Pancreas (tissue), 10 donors: Measurements from ENCODE around the gene NUPR1. TPM values are rescaled to one million over a fixed set of nuclear protein-coding genes. Genes with fewer than 3 reads are reported as not detected.
"Not testable (repeated sequence)": the region's sequence is repeated elsewhere in the genome, so short reads cannot be mapped to it uniquely, and the experiment has no call there.

Source experiments
- ATAC-seq, 4 donors: fragments of 200-7000 bp; cut with Tn5 transposase; one replicate each; pipeline versions ENCODE4 v1.8.0 to v1.9.1; 2020; ENCODE audit warnings: mild to moderate bottlenecking in 4 of 4, moderate library complexity in 4 of 4
- DNase-seq, 6 donors: peaks; one replicate each; pipeline ENCODE4 v3.0.0-alpha.2; 2020
- FAIRE-seq: peaks from 2 replicates; lab custom pipeline; 2012; peaks lifted over from hg19 to GRCh38; lab: Jason Lieb, UNC
- H3K27ac ChIP-seq, 4 donors: fragments of 200-600 bp; sonication (generic); 1 replicate in 3 of 4; 2 replicates in 1 of 4; pipeline versions ENCODE4 v1.5.0 to v1.8.0; 2020
- H3K27me3 ChIP-seq, 4 donors: fragments of 200-600 bp; one replicate each; pipeline ENCODE4 v1.8.0; 2021
- H3K36me3 ChIP-seq, 3 donors: fragments of 200-600 bp; sonication (generic) in 1 of 3; one replicate each; pipeline versions ENCODE4 v1.5.0 to v1.8.0; 2020 to 2021
- H3K4me1 ChIP-seq, 3 donors: fragments of 200-600 bp; one replicate each; pipeline ENCODE4 v1.8.0; 2021
- H3K4me3 ChIP-seq, 4 donors: fragments of 200-600 bp; sonication (generic) in 2 of 4; one replicate each; pipeline versions ENCODE4 v1.5.0 to v1.8.0; 2020 to 2021
- H3K9me3 ChIP-seq, 4 donors: fragments of 200-600 bp; one replicate each; pipeline ENCODE4 v1.8.0; 2021
- WGBS, 2 donors: extraction: QIAGEN DNeasy Blood & Tissue Kit; methylation state at CpG; one replicate each; pipeline ENCODE4 v1.1.7; 2013; 5-methylcytosine and 5-hydroxymethylcytosine counted together
- intact Hi-C, 3 donors: fragments of 100-400 bp; cut with DNase I; formaldehyde crosslinking; loops; one replicate each; pipeline versions ENCODE4 v1.11.1 to v1.14.2; 2022
- polyA plus RNA-seq, 2 donors: library from polyadenylated mRNA; stranded (reverse); fragments of 200-250 nt; gene quantifications; one replicate each; pipeline ENCODE4 v1.2.3, GENCODE V29; 2013
- total RNA-seq, 6 donors: library from RNA; stranded (reverse); fragmentation: NEBNext Ultra II Directional in 4 of 6; extraction: Animal tissue kit (Norgen Biotek cat#: 25700) in 4 of 6; gene quantifications; one replicate each; pipeline versions ENCODE4 v1.2.1 to v1.2.4, GENCODE V29; 2021 to 2023
- TF ChIP-seq, protein P1 (sequence below), 4 donors: fragments of 200-600 bp; sonication (generic) in 3 of 4; IDR thresholded peaks; one replicate each; pipeline versions ENCODE4 v1.5.0 to v1.8.0; 2021; ENCODE audit warnings: antibody characterized with exemption in 4 of 4
- donor health status: healthy with polysubstance abuse.
- donor health status: DM: no; HTN: no; CAD: no; lungs with moderate emphysema.
- donor health status: DM: no; HTN: no; CAD: no.
- donor health status: control.
- donor health status: control.
- donor health status: Bipolar disorder and iron deficiency.
- donor health status: DM: yes; HTN: yes; CAD: no.
- donor health status: DM: no; HTN: no; CAD: no.
- donor health status: DM: no; HTN: no; CAD: no.
- donor health status: DM: yes; HTN: yes; CAD: no.

Gene NUPR1
- total and polyA plus RNA-seq, 8 donors: 28.9 to 303 (median 128) TPM

DNA sequence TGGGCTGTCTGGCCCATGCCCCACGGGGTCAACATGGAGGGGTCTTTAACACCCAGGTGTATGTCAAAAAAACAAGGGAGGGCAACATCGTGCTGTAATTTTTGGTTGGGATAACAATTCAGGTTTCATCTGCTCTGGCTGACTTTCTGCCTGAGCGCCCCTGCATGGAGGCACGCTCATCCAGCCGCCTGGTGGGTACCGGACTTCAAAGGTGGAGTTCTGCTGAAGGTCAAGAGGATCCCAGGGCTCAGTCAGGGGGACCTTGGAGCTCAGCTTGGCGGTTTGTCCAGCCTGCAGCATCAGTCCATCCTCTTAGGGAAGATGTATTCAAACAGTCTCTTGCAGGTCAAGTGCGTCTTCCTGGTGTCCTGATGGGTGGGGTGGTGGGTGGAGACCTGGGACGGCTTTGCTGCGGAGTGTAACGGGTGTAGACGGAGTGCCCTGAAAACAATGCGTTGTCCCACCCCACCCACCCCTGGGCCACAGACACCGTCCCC lies 9.6 kb upstream of the NUPR1 start:
- peaks cover 0 to under 1% (median 0%) of the 10 kb centered on the region in 3 donors for H3K4me1 ChIP-seq
- DNase-seq (peak in 1 of 6 donors; percentile 29), ATAC-seq (no peak), FAIRE-seq (no peak)
- WGBS, 2 donors: 72 to 82% methylated on average over 14 of the region's 14 CpGs
- H3K36me3 ChIP-seq: no peaks in the 10 kb centered on the region
- intact Hi-C loops: no loop called here
- H3K9me3 ChIP-seq: no peaks in the 10 kb centered on the region
- no peak overlapping the region for H3K27ac ChIP-seq
- H3K27me3 ChIP-seq: no peaks in the 10 kb centered on the region
- TF ChIP-seq, protein P1, sequence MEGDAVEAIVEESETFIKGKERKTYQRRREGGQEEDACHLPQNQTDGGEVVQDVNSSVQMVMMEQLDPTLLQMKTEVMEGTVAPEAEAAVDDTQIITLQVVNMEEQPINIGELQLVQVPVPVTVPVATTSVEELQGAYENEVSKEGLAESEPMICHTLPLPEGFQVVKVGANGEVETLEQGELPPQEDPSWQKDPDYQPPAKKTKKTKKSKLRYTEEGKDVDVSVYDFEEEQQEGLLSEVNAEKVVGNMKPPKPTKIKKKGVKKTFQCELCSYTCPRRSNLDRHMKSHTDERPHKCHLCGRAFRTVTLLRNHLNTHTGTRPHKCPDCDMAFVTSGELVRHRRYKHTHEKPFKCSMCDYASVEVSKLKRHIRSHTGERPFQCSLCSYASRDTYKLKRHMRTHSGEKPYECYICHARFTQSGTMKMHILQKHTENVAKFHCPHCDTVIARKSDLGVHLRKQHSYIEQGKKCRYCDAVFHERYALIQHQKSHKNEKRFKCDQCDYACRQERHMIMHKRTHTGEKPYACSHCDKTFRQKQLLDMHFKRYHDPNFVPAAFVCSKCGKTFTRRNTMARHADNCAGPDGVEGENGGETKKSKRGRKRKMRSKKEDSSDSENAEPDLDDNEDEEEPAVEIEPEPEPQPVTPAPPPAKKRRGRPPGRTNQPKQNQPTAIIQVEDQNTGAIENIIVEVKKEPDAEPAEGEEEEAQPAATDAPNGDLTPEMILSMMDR (IDR thresholded peaks at IDR 0.05): no peak
- H3K4me3 ChIP-seq: no peak overlapping the region

DNA sequence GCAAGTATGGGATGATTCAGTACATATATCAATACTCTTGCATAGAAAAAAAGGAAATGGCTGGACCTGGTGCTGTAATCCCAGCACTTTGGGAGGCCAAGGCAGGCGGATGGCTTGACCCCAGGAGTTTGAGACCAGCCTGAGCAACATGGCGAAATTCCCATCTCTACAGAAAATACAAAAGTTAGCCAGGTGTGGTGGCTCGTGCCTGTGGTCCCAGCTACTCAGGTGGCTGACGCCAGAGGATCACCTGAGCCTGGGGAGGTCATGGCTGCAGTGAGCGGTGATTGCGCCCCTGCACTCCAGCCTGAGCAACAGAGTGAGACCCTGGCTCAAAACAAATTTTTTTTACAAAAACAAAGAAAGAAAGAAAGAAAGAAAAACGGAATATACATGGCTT lies 7.9 kb upstream of the NUPR1 start:
- no peaks in the 10 kb centered on the region for H3K9me3 ChIP-seq
- intact Hi-C loops: no loop called here
- TF ChIP-seq, protein P1 (IDR thresholded peaks at IDR 0.05): no peak
- DNase-seq (no peak), ATAC-seq (no peak), FAIRE-seq (no peak)
- no peak overlapping the region for H3K27ac ChIP-seq
- no peak overlapping the region for H3K4me3 ChIP-seq
- H3K27me3 ChIP-seq: no peaks in the 10 kb centered on the region
- no peaks in the 10 kb centered on the region for H3K36me3 ChIP-seq
- WGBS, 2 donors: 73 to 79% methylated on average over 7 of the region's 7 CpGs
- H3K4me1 ChIP-seq: peaks cover 0 to 2% (median 0%) of the 10 kb centered on the region in 3 donors

GRCh38 chr16:28545964-28546363 lies 7.2 kb upstream of the NUPR1 start:
- intact Hi-C loops, ATAC-seq, FAIRE-seq, DNase-seq, H3K27me3 ChIP-seq, H3K4me3 ChIP-seq, H3K27ac ChIP-seq, H3K36me3 ChIP-seq, H3K9me3 ChIP-seq, H3K4me1 ChIP-seq: not testable (repeated sequence)
- 87 to 94% methylated on average over 7 of the region's 7 CpGs for WGBS, 2 donors

GRCh38 chr16:28544998-28545397 lies 6.2 kb upstream of the NUPR1 start:
- intact Hi-C loops: no loop called here
- WGBS, 2 donors: 88 to 95% methylated on average over 3 of the region's 3 CpGs
- no peak overlapping the region for H3K4me3 ChIP-seq
- FAIRE-seq (no peak), ATAC-seq (no peak), DNase-seq (no peak)
- H3K9me3 ChIP-seq: no peaks in the 10 kb centered on the region
- H3K27ac ChIP-seq: no peak overlapping the region
- no peaks in the 10 kb centered on the region for H3K27me3 ChIP-seq
- no peaks in the 10 kb centered on the region for H3K36me3 ChIP-seq
- TF ChIP-seq, protein P1 (IDR thresholded peaks at IDR 0.05): no peak
- peaks cover 0 to 2% (median 0%) of the 10 kb centered on the region in 3 donors for H3K4me1 ChIP-seq

DNA sequence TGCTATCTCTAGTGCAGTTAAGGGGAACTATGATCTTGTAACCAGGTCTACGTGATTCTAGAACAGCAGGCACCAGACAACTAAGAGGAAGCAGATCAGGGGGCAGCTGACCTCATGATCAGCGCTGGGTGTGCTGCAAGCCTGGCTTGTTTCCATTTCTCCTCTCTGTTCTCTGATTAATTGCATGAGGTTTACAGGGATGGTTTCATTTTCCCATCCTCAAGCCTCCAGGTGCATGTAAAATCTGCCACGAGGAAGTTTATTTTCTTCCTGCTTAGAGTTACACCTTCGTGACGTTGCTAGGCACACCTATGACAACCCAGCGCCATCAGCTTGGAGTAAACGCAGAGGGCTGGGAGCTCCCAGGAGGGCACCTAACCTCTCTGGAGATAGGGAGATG lies 4.3 kb upstream of the NUPR1 start:
- H3K4me1 ChIP-seq: peaks cover 0 to 10% (median 7%) of the 10 kb centered on the region in 3 donors
- intact Hi-C loops: no loop called here
- peak in 1 of 6 donors; percentile 58 for DNase-seq
- no peaks in the 10 kb centered on the region for H3K36me3 ChIP-seq
- H3K27me3 ChIP-seq: no peaks in the 10 kb centered on the region
- no peak overlapping the region for H3K4me3 ChIP-seq
- H3K27ac ChIP-seq: peak overlapping the region in 2 of 4 donors; percentile 74 to 76
- ATAC-seq: peak in 3 of 4 donors; percentile 20 to 58 (median 27)
- WGBS, 2 donors: 51 to 71% methylated on average over 7 of the region's 7 CpGs
- H3K9me3 ChIP-seq: no peaks in the 10 kb centered on the region
- TF ChIP-seq, protein P1 (IDR thresholded peaks at IDR 0.05): no peak
- FAIRE-seq: no peak
